IPS-18c (cell line): Measurements from ENCODE around the gene DUSP10.

Experiments
- H3K4me3 ChIP-seq: 2 replicates; pipeline ENCODE4 v1.7.0; 2013; ENCODE audit warnings: low read depth, mild to moderate bottlenecking, low read length, moderate library complexity; ENCODE audit not compliant: insufficient read depth
- H3K9me3 ChIP-seq: one replicate; pipeline ENCODE4 v1.6.1; 2013; ENCODE audit warnings: mild to moderate bottlenecking, low read length, moderate library complexity; ENCODE audit not compliant: control insufficient read depth, insufficient read depth

Gene DUSP10

DNA sequence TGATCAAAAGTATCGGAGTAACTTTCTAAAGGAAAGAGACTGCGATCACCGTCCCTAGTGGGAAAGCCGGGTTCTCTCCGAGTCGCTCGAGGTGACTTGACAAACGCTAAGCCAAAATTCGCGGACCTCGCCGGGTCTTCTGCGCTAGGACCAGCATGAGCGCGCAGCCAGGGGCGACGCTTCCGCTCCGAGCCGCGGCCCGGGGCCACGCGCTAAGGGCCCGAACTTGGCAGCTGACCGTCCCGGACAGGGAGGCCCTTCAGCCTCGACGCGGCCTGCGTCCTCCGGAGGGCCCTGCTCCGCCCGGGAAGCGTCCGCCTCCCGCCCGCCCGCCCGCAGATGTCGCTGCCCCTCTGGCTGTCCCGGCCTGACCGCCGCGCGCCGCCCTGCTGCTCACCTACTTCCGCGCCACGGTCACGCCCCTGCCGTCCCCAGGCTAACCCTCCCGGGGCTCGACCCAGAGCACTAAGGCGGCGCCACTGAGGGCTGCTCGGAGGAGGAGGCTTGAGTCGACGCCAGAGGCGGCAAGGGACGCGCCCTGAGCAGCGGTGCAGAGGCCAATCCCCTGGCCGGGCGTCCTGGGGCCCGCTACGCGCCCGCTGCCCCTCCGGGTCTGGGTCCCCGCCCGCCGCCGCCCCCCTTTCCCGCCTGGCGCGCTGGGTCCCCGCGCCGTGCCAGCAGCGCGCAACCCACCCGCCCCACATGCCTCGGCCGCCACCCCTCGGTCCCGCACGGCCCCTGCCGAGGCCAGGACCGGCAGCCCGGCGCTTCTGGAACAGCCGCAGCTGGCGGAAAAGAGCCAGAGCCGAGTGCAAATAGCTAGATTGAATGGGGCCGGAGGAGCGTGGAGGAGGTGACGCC, 896 bp upstream of the DUSP10 start:
- Histone ChIP-seq H3K9me3 (no peaks in the 10 kb centered on the region), H3K4me3 (peak overlapping the region; percentile 51)

DNA sequence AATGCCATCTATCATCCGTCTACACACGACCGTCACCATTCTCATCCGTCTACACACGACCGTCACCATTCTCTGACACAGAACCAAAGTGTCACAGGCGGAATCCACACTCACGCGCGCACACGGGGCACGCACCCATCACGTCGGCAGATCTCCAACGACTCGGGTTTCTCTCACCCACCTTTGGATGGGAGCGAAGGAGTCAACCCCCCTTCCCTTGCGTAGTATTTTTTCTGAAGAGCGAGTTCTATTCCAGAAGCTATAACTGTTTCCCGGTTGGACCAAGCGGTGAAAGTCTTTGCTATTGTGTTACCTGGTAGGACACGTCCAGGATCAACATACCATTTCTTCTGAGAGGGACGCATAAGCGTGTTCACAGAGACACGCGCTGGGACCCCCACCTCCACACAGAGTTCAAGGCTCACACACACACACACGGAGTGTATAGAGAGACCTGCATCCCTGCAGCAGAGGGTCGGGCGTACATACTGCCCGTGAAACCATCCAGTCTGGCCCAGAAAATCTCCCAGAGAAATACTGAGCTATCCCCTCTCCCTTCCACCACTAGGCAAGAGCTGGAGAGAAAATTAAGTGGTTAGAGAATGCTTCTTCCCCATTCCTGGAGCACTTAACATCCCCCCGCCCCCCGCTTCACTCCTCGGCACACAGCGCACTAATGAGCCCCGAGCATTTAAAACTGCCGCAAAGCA, 741 bp downstream of the DUSP10 start:
- H3K9me3 ChIP-seq = no peaks in the 10 kb centered on the region

DNA sequence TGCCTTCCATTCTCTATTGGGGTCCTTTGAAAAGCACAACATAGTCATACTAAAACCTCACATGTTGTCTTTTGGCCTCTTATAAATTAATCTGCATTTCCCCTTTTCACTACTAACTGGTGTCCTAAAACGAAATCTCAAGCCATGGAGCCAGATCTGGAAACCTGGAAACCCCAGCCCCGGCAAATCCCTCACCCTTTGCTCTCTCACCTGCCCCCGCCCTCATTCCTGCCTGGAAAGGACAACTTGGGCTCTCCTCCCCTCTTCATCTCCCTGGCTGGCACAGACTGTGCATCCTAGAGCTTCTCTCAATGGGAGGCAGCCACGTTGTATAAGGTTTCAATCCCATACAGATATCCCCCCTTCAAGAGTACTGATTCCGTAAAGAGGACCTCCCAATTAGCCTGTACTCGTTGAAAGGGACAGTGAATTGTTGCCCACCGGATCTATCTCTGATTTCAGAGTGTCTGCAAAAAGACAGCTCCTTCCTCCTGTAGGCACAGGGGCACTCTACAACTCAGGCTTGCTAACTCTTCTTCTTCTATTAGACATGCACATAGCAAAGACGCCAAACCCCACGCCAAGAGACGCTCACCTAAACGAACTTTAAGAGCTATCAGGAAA, 1.4 kb downstream of the DUSP10 start:
- Histone ChIP-seq H3K9me3 (no peaks in the 10 kb centered on the region), H3K4me3 (peak overlapping the region; percentile 70)

More for the DNA sequence above, 741 bp downstream of the DUSP10 start:
- peak overlapping the region; percentile 70 for H3K4me3 ChIP-seq

DNA sequence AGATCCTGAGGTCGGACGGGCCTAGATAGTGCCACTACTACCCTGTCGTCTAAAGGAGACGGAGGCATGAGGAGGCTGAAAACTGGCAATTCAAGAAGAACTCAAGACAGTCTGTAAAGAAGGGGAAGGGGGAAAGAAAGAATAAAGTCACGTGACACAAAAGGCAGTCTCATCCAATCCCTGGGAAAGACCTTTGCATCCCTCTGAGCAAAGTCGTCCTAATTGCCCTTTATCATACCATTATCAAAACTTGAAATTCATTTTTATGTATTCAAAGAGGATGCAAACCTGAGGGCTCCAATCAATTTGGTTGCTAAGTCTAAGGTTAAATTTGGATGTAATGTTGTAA, 2.2 kb downstream of the DUSP10 start:
- Histone ChIP-seq H3K9me3 (no peaks in the 10 kb centered on the region), H3K4me3 (no peak overlapping the region)

DNA sequence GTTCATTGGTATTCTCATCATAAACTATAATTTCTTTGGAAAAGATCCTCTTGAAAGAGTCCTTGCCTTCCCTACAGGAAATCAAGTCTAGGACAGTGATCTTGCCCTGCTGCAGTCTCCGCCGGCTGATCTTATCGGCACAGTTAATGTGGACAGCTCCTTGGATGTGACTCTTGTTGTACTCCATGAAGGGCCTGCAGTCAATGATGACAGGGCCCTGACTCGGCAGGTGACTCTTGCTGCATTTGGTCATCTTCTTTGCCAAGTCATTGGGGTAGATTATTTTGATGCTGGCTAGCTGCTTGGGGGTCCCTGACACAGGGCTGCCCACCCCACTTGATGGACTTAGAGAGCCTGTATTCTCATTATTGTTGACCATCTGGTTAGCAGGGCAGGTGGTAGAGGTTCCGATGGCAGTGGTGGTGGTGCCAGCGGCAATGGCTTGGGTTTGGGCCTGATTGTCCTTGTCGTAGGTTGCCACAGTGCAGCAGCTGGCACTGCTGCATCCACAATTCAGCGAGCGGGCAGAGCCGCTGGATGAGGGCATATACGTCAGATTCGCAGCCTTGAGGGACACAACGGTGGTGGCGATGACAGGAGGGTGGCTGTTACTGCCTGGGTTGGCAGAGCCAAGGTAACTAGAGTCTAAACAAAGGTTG, 2.7 kb downstream of the DUSP10 start:
- no peak overlapping the region for H3K4me3 ChIP-seq
- no peaks in the 10 kb centered on the region for H3K9me3 ChIP-seq

DNA sequence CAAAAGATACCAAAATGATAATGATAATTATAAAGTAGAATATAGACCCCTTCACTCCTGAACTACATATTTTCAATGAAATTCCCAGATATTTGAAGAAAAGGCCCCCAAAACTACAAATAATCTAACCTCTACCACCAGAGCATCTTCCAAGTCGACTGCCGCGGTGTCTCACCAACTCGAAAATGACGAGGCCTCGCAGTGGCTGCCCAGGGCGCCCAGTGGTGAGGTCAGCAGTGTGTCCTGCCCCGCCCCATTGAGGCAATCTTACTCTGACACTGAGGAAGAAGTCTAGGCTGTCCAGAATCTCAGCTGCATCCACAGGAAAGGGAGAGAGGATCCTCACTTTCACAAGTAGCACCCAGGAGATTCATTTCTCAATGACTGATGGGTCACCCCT, 5.2 kb downstream of the DUSP10 start:
- no peak overlapping the region for H3K4me3 ChIP-seq

DNA sequence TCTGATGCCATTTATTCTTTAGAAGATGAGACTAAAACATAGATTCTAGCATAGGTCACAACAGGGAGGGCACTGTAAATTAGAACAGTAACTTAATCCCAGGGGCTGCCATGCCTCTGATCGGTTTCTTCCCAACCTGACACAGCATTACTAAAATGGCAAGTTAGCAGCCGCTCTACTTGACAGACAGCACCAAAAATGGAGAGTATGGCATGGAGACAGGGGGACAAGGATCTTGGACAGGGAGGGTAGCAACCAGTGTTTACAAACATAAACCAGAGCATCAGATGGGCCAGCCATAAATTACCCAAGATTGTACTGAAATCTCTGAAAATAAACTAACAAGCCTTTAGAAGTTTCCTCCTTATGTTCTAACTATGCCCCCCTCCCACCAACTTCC, 5.9 kb downstream of the DUSP10 start:
- no peaks in the 10 kb centered on the region for H3K9me3 ChIP-seq
- no peak overlapping the region for H3K4me3 ChIP-seq

More for the DNA sequence above, 5.2 kb downstream of the DUSP10 start:
- H3K9me3 ChIP-seq = no peaks in the 10 kb centered on the region

DNA sequence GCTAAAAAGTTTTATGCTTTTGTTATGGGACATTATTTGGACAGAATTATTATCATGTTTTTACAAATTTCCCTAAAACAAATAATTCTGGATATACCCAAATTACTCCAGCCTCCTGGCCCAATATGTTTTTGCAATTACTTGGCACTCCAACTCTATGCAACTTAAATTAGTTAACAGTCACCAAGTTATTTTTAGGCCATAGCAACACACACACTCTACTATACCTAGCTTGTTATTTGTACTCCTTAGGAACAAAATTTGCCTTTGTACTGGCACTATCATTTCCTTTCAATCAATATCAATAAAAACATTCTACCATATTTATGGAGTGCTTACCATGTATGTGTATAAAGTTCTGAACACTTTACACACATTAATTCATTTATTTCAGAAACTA, 7.7 kb downstream of the DUSP10 start:
- H3K9me3 ChIP-seq = no peaks in the 10 kb centered on the region
- no peak overlapping the region for H3K4me3 ChIP-seq

DNA sequence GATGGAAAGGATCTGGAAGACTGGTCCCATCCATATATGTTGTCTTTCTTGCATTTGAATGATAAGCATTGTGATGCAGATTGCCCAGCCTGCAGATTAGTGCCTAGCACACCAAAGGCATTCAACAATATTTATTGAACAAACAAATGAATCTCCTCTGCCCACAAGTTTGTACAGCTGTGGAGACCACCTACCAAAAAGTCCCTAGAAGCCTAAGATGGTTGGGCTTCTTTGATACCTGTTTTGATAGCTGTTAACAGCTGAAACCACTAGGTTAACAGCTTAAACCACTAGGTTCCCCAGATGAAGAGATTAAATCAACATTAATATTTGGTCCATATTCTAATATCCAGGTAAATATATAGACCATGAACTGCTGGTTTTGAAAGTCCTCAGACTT, 9.8 kb downstream of the DUSP10 start:
- H3K4me3 ChIP-seq = no peak overlapping the region

DNA sequence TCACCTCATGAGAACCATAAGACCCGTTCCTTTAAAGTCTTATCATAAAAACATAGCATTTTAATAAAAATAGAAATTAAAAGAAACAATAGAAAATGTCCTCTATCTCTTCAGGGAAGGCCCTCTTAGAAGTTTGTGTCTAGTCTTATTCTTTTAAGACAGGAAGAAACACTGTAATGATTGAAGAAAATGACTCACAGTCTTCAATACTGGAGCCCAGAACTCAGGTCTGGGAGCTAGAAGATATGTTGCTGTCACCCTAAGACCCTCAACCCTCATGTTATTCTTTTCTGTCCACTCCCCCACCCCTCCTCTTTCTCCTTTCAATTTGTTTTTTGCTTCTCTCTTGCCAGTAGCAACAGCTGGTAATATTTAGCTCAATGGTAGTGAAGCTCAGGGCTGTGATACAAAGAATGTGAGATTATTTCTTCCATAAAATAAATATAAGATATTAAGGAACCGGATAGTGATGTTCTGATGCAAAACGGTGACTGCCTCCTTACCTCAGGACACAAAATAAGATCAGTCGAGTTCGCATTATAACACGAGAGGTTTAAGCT, 12.0 kb downstream of the DUSP10 start:
- Histone ChIP-seq H3K9me3 (no peaks in the 10 kb centered on the region), H3K4me3 (no peak overlapping the region)

More for the DNA sequence above, 9.8 kb downstream of the DUSP10 start:
- no peaks in the 10 kb centered on the region for H3K9me3 ChIP-seq

DNA sequence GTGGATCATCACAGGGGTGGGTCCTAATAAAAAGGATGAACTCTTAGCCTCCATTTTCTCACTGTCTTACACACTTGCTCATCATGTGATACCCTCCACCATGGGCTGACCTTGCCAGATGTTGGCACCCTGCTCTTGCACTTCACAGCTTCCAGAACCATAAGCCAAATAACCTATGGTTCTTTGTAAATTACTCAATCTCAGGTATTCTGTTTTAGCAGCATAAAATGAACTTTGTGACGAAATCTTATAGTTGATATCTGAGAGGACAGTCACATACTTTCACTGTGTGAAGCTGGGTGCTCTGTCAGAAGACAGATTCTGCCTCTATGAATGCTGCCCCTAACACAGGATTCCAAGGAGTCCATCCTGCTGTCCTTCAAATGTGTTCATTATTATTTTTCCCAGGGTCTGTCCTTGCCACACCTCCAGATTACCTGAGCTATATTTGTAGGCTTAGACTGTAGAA, 13.8 kb downstream of the DUSP10 start:
- Histone ChIP-seq H3K4me3 (no peak overlapping the region), H3K9me3 (no peaks in the 10 kb centered on the region)

DNA sequence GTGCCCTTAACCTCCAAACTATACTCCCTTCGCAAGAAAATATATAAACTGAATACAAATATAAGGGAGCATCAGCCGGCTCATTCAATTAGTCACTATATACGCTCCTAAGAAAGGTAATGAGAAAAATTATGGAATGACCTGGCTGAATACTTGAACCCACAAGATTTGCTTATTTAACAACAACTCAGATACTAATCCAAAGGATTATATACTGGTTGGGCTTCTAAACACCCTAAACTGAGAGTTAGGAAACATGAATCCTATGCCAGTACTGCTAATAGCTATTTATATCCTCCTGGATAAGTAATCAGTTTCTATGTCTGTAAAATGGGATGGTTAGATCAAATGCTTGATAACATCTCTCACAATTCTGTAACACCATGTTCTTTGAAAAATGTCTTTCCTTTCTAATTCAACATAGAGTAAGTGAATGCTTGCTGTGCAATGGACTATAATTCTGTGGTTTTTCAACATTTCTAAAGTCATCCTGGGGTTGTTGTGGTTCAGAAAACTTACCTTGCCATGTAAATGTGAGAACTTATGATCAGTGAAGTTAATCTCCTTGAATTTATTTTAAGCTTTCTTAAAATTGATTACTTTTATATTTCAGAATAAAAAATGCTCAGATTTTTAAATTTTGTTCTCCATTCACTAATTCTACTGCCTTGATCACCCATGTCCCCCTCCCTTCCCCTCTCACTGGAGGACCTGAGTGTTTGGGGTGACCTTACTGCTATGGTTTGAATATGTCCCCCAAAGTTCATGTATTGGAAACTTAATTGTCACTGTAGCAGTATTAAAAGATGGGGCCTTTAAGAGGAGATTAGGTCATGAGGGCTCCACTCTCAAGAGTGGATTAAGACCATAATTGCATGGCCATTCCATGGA, 14.5 kb downstream of the DUSP10 start:
- Histone ChIP-seq H3K9me3 (no peaks in the 10 kb centered on the region), H3K4me3 (no peak overlapping the region)

DNA sequence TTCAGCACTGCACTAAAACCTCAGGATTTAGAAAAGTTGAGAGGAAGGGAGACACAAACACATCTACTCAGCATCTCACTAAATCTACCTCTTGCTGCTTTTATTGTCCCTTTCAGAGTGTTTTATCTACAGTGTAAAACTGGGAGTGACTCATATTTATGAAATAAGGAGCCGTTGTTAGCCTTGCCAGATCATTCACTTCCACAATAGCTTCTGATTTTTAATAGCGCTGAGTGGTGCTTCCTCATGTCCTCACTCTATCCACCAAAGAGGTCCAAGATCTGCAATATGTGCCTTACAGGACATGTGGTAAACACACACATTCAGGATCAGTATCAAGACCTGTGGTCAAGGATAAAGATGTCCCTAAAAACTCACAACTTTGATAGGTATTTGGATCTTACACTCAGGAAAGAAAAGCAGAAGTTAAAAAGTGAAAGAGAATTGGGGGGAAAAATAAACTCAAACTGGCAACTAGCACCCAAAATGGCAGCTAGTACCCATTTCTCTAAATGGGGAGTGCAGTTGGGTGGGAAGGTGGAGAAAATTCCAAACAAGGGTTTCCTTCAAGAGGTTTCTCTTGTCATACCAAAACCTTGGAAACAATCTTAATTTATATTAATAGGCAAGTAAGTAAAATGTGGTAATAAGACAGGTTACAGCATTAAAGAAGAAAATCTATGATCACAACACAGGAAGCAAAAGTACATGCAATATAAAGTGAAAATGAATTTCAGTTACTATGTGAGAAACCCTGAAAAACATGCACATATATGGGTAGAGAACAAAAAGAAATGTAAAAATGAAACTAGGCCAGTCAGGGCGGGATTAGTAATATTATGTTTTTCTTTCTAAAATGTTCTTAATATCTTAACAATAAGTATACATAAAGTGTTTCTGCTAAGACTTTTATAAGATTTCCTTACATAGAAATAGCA, 15.9 kb downstream of the DUSP10 start:
- Histone ChIP-seq H3K4me3 (no peak overlapping the region), H3K9me3 (no peaks in the 10 kb centered on the region)

DNA sequence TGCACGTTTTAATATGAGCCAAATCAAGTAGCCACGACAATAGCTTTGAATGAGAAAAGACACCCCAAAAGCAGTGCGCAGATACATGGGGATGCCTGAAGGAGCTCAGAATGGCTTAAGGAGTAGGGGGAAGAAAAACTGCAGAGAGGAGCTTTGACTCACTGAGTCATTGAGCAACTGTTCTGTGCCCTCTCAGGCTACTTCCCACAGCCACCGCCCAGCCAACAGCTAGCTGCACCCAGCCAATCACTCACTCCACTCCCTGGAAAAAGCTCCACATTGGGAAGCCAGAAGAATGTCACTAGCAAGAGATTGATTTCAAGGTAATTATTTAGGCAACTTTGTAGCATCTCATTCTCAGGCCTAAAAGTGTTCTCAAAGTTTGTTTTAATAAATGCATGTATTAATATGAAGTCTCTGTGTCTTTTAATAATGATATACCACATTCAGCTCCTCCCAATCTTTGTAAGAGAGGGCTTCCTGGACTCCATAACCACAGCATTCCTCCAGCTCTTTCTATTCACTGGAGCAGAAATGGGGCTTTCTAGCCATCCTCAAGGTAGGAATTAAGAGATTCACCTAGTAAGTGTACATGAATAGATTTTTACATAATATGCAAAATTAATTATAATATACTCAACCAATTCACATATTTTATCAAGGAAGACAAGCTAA, 16.8 kb downstream of the DUSP10 start:
- Histone ChIP-seq H3K9me3 (no peaks in the 10 kb centered on the region), H3K4me3 (no peak overlapping the region)

DNA sequence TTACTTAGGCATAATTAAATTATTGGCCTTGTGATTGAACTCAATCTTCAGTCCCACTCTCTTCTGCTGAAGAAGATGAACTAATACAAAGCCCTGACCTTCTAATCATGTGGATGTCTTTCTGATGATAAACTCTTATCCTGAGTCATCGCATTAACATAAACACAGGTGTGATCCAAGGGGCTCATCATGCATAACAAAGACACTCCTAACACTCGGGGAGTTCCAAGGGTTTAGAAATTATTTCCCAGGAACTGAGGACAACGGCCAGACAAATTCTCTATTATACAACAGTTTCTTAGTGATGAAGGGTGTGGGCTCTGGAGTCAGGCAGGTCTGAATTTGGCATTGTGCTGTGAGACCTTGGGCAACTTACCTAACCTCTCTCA, 18.0 kb downstream of the DUSP10 start:
- no peaks in the 10 kb centered on the region for H3K9me3 ChIP-seq

More for the DNA sequence above, 18.0 kb downstream of the DUSP10 start:
- no peak overlapping the region for H3K4me3 ChIP-seq
